ENCODE measurements around the gene TFEB. TPM values are rescaled to one million over a fixed set of nuclear protein-coding genes. Genes with fewer than 3 reads are reported as not detected.

Gene TFEB
- total RNA-seq, 1 donor from 2014 or later, result 36.5 TPM

DNA sequence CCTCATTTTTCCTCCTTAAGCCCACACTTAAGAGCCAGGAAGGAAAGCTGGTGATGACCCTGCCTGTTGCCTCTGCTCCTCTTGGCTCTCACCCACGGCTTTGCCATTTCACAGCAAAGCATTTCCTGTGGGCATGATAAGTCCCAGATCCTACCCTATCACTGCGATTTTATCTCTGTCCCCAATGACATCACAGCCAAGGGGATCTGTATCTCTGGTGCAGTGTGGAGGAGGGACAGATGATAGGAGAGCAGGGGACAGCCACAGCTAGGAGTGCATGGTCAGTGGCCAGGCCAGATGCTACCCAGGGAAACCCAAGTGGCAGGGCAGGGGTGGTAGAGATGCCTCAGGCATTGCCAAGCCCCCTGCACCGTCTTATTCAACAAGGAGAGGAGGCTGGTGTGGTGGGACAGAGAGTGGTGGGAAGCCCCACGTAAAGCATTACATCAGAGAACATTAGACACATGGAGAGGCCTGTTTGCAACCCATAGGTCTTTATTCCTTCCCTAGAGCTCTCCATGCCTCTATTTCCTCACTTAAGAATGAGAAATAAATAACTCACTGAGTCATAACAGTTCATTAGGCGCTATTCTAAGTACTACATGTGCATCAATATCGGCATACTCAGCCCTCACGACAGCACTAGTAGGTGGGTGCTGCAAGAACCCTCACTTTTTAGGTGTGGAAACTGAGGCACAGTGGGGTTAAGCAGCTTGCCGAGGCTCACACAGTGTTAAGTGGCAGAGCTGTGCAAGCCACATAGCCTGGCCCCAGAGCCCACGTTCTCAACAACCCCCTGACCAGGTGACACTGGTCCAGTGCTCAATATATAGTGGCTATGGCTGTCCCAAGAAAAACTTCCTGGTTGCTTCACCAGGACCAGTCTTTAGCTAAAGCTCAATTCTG, 4.6 kb downstream of the TFEB start:
- H3K4me3 ChIP-seq, result no peak overlapping the region
- peak; percentile 34 for DNase-seq
- no peaks in the 10 kb centered on the region for H3K36me3 ChIP-seq
- TF ChIP-seq, protein P1, sequence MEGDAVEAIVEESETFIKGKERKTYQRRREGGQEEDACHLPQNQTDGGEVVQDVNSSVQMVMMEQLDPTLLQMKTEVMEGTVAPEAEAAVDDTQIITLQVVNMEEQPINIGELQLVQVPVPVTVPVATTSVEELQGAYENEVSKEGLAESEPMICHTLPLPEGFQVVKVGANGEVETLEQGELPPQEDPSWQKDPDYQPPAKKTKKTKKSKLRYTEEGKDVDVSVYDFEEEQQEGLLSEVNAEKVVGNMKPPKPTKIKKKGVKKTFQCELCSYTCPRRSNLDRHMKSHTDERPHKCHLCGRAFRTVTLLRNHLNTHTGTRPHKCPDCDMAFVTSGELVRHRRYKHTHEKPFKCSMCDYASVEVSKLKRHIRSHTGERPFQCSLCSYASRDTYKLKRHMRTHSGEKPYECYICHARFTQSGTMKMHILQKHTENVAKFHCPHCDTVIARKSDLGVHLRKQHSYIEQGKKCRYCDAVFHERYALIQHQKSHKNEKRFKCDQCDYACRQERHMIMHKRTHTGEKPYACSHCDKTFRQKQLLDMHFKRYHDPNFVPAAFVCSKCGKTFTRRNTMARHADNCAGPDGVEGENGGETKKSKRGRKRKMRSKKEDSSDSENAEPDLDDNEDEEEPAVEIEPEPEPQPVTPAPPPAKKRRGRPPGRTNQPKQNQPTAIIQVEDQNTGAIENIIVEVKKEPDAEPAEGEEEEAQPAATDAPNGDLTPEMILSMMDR (IDR thresholded peaks at IDR 0.05), result no peak
- H3K27ac ChIP-seq, result peak overlapping the region; percentile 2
- H3K4me1 ChIP-seq, result peaks cover 48% of the 10 kb centered on the region
- no peaks in the 10 kb centered on the region for H3K27me3 ChIP-seq (ENCODE audit: low read depth)
- H3K9me3 ChIP-seq, result no peaks in the 10 kb centered on the region
- no peak for ATAC-seq
- intact Hi-C loops (cut with DNase I), result no loop called here

DNA sequence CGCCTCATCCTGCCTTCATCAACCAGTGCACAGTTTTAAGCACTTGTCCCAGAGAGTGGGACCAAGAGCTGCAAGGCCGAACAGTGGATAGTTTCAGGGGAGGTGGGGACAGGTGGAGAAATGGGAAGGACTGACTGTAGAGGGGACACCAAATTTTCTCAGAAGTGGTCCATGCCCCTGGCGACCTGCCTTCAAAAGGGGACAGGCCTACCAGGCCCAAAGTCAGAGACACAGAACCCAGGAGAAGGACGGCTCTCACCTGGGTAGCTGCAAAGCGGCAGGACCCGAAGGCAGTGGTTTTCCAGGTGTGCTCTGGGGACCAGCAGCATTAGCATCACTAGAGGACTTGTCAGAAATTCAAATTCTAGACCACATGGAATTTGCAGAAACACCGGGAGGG, 5.8 kb downstream of the TFEB start:
- Histone ChIP-seq H3K4me3 (no peak overlapping the region), H3K27ac (no peak overlapping the region), H3K36me3 (no peaks in the 10 kb centered on the region), H3K9me3 (no peaks in the 10 kb centered on the region), H3K27me3 (ENCODE audit: low read depth) (no peaks in the 10 kb centered on the region), H3K4me1 (peaks cover 57% of the 10 kb centered on the region)
- TF ChIP-seq, protein P1 (IDR thresholded peaks at IDR 0.05), result no peak
- DNase-seq, result peak; percentile 24
- no peak for ATAC-seq
- intact Hi-C loops (cut with DNase I), result no loop called here

DNA sequence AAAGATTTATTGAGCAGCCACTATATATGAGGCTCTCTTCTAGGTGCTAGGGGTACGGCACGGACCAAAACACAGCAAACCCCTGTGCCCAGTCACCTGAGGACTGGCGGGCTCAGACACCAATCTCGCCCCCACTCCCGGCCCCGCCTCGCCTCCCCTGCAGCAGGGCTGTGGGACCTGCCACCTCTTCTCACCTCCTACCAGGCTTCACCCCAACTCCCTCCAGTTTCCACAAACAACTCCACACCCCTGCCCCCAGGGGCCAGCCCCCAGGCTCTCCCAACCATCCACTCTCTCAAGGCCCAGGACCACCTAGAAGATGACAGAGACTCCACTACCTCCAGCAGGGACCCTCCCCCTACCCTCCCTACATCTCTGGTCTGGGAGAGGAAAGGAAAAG, 6.5 kb downstream of the TFEB start:
- DNase-seq (peak; percentile 41), ATAC-seq (no peak)
- no peaks in the 10 kb centered on the region for H3K36me3 ChIP-seq
- no peak overlapping the region for H3K27ac ChIP-seq
- peaks cover 64% of the 10 kb centered on the region for H3K4me1 ChIP-seq
- H3K27me3 ChIP-seq (ENCODE audit: low read depth), result no peaks in the 10 kb centered on the region
- H3K4me3 ChIP-seq, result no peak overlapping the region
- H3K9me3 ChIP-seq, result no peaks in the 10 kb centered on the region
- TF ChIP-seq, protein P1 (IDR thresholded peaks at IDR 0.05), result no peak
- intact Hi-C loops (cut with DNase I), result no loop called here

DNA sequence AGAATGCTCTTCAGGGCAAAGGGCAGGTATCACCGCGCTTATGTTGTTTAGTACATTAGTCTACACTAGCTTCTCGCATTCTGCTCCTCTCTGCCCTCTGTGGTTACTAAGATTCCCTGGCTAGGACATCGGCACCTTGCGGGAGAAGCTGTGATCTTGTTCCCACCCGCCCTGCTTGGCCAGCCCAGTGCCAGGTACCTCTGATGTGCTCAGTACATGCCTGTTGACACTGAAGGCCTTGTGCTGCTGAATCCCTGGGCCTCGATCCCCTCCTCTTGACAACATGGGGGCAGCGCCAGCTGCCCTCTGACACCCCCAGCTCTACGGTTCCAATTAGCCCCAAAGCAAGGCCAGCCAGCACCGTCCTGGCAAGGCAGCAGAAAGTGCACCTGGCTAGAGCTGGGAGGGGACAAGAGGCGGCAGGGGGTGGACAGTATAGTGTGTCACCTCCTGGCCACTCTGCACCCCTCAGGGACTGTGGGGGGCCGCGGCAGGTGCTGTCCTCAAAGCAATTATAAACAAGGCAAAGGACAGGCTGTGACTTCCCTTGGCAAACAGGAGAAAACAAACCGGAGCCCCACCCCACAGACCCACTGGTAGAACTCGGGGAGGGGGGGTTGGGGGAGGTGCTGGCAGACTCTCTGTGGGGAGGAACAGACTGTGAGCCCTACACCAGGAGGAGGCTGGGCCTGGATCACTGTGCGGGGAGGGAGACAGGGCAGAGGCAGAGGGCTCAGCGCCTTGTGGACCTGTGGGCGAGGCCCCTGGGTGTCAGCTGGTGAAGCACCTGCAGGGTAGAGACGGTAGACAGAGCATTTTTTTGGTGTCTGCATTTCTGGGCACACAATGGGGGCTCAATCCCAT, 7.1 kb downstream of the TFEB start:
- no peak overlapping the region for H3K27ac ChIP-seq
- H3K4me3 ChIP-seq, result no peak overlapping the region
- ATAC-seq (peak in 1 of 2 donors; percentile 21), DNase-seq (peak; percentile 49)
- H3K9me3 ChIP-seq, result no peaks in the 10 kb centered on the region
- no peaks in the 10 kb centered on the region for H3K27me3 ChIP-seq (ENCODE audit: low read depth)
- intact Hi-C loops (cut with DNase I), result no loop called here
- peaks cover 65% of the 10 kb centered on the region for H3K4me1 ChIP-seq
- TF ChIP-seq, protein P1 (IDR thresholded peaks at IDR 0.05), result no peak
- H3K36me3 ChIP-seq, result no peaks in the 10 kb centered on the region

DNA sequence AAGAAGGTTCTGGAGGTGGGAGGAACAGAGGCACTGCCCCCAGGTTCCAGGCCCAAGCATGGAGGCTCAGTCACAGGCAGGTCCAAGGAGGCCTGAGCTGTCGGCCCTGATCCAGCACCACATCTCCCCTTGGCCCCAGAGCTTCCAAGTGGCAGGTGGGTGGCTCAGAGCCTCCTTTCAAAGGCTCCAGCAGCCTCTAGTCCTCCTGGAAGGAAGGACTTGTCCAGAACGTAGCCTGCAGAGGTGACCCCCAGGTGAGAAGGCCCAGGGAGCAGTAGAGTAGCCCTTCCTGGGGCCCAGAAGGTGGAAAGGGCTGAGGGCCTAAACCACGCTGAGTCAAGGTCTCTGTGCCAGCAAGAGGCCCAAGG, 7.7 kb downstream of the TFEB start:
- H3K9me3 ChIP-seq, result no peaks in the 10 kb centered on the region
- intact Hi-C loops (cut with DNase I), result no loop called here
- no peak overlapping the region for H3K4me3 ChIP-seq
- ATAC-seq (no peak), DNase-seq (peak; percentile 20)
- TF ChIP-seq, protein P1 (IDR thresholded peaks at IDR 0.05), result no peak
- peaks cover 65% of the 10 kb centered on the region for H3K4me1 ChIP-seq
- no peaks in the 10 kb centered on the region for H3K36me3 ChIP-seq
- peak overlapping the region; percentile 4 for H3K27ac ChIP-seq
- no peaks in the 10 kb centered on the region for H3K27me3 ChIP-seq (ENCODE audit: low read depth)

All from lower lobe of right lung (tissue), 2 donors.